Loucy (cell line): Measurements from ENCODE around the gene KRT76.

Experiments used
- EZH2phosphoT487 ChIP-seq: fragments of 200-600 bp; IDR thresholded peaks from 2 replicates; pipeline ENCODE4 v1.6.1; 2018; ENCODE audit warnings: antibody characterized with exemption, mild to moderate bottlenecking, moderate library complexity, borderline replicate concordance
- TF ChIP-seq, protein P1 (sequence below): fragments of 200-600 bp; sonication (generic); conservative IDR thresholded peaks from 2 replicates; pipeline ENCODE4 v1.5.1; 2014; ENCODE audit warnings: mild to moderate bottlenecking, antibody characterized with exemption, low read length

DNA sequence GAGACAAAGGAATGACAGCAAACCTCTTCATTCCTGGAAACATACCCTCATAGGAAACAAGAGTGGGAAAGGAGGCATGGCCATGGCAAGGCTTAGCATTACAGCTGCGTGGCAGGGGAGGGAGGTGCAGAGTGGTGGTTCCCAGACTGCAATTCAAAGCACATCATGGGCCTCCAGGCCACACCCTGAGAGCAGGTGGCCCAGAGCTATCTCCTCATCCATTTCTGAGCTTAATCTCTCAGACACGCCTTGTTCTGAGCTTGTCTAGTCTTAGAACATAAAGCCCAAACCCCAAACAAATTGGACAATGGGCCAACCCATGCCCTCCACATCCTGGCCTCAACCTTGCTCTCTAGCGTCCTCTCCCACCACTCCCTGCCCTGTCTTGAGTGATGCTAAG is 24.6 kb upstream of the KRT76 start:
- TF ChIP-seq, protein P1, sequence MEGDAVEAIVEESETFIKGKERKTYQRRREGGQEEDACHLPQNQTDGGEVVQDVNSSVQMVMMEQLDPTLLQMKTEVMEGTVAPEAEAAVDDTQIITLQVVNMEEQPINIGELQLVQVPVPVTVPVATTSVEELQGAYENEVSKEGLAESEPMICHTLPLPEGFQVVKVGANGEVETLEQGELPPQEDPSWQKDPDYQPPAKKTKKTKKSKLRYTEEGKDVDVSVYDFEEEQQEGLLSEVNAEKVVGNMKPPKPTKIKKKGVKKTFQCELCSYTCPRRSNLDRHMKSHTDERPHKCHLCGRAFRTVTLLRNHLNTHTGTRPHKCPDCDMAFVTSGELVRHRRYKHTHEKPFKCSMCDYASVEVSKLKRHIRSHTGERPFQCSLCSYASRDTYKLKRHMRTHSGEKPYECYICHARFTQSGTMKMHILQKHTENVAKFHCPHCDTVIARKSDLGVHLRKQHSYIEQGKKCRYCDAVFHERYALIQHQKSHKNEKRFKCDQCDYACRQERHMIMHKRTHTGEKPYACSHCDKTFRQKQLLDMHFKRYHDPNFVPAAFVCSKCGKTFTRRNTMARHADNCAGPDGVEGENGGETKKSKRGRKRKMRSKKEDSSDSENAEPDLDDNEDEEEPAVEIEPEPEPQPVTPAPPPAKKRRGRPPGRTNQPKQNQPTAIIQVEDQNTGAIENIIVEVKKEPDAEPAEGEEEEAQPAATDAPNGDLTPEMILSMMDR, result no peak
- no peak for TF ChIP-seq EZH2phosphoT487
